Measurements from ENCODE around the gene HSPA1A.

DNA sequence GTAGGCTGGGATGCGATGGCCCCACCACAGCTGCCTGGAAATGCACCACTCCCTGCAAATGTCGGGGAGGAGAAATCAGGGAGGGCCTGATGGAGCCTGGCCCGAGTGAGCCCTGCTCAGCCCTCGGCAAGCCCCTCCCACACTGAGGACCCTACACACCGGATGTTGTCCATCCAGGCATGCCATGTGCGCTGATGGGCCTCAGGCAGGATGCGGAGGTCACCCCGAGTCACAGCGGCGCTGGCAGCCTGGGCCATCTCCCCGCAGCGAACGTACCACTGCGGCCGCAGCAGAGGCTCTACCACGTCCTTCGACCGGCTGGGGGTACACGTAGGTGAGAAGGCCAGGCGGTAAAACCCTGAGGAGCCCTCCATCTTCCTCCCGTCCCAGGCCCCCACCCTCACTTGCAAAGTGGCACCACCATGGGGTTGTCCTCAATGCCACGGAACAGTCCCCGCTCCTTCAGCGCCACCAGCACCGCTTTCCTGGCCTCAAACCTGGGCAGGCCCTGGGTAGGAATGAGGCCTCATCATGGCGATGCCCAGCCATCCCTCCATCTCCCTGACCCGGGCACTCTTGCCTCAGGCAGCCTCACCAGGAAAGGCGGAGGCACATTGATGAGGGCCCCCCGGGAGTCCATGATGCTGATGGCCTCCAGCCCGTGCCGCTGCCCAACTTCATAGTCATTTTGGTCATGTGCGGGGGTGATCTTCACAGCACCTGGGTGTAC lies 33.1 kb upstream of the HSPA1A start:
- TF ChIP-seq TAF1 (IDR thresholded peaks at IDR 0.05; ENCODE audit: borderline replicate concordance, insufficient read depth, low read length) (no peak), SIN3A (IDR thresholded peaks at IDR 0.05; ENCODE audit: borderline replicate concordance, insufficient read depth, low read length) (no peak)
- TF ChIP-seq, protein P1, sequence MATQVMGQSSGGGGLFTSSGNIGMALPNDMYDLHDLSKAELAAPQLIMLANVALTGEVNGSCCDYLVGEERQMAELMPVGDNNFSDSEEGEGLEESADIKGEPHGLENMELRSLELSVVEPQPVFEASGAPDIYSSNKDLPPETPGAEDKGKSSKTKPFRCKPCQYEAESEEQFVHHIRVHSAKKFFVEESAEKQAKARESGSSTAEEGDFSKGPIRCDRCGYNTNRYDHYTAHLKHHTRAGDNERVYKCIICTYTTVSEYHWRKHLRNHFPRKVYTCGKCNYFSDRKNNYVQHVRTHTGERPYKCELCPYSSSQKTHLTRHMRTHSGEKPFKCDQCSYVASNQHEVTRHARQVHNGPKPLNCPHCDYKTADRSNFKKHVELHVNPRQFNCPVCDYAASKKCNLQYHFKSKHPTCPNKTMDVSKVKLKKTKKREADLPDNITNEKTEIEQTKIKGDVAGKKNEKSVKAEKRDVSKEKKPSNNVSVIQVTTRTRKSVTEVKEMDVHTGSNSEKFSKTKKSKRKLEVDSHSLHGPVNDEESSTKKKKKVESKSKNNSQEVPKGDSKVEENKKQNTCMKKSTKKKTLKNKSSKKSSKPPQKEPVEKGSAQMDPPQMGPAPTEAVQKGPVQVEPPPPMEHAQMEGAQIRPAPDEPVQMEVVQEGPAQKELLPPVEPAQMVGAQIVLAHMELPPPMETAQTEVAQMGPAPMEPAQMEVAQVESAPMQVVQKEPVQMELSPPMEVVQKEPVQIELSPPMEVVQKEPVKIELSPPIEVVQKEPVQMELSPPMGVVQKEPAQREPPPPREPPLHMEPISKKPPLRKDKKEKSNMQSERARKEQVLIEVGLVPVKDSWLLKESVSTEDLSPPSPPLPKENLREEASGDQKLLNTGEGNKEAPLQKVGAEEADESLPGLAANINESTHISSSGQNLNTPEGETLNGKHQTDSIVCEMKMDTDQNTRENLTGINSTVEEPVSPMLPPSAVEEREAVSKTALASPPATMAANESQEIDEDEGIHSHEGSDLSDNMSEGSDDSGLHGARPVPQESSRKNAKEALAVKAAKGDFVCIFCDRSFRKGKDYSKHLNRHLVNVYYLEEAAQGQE (IDR thresholded peaks at IDR 0.05; ENCODE audit: insufficient read depth in 1 of 2, low read depth in 2 of 2, low read length in 2 of 2): no peak

Measured in PFSK-1 (cell line).